Measurements from ENCODE around the gene COL11A2. TPM values are rescaled to one million over a fixed set of nuclear protein-coding genes. Genes with fewer than 3 reads are reported as not detected.

Gene COL11A2
- polyA plus RNA-seq, 6 donors from 2014 or later = 0.09 to 0.30 TPM; not detected in 4

DNA sequence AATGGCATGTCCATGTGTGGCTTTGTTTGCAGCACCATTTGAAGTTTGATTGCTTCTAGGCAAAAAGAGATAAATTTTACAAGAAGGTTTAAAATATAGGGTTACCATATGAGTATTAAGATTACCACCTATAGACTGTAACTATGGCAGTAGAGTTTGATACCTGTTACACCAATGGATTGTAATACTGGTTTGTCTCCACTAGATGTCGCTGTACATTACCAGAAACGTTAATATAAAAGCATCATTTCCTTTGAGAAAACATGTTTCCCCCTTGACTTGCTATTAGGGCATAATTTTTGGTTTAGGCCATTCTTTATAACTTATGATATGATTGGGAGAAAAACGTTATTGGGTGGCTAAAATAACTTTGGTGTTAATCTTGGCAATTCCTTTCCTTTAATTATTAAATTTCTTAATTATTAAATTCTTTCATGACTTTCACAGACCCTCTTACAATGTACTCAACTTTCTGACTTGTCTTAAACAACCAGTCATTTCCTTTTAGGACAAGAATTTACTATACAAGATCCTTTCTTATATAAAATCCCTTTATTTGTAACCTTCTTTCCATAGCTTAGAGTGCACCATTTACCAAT is 73.6 kb downstream of the COL11A2 start:
- ATAC-seq (ENCODE audit: low read depth in 2 of 2) = peak in 1 of 2 donors; percentile 42
- Mint-ChIP-seq H3K9me3 (peaks cover 3 to 9% (median 5%) of the 10 kb centered on the region in 7 donors), H3K36me3 (peaks cover 2 to 11% of the 10 kb centered on the region in 2 donors), H3K27ac (peak overlapping the region in 2 of 6 donors; percentile 47 to 76), H3K4me1 (peaks cover 38 to 52% (median 43%) of the 10 kb centered on the region in 3 donors), H3K27me3 (peaks cover 0 to 12% (median 9%) of the 10 kb centered on the region in 3 donors), H3K4me3 (peak overlapping the region in 5 of 8 donors; percentile 8 to 69 (median 53))
- peak; percentile 63 for DNase-seq

DNA sequence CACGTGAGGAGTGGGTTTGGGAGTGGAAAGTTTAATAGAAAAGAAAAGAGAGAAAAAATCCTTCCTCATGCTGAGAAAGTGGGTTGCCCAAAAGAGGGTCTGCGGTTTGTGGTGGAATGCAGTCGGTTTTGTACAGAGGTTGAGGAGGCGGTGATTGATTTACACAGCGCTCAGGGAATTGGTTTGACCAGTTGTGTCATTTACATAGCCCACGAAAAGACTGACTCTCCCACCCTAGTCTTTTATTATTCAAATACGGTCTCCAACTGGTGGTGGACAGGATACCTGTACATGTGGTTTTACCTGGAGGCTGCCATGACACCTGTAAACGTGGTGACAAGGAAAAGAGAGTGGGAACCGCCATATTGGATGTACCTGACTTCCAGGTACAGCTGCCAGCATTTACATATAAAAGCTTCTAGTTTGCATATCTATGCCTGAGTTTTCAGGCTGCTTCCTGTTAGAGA is 74.4 kb downstream of the COL11A2 start:
- no peak for ATAC-seq (ENCODE audit: low read depth in 2 of 2)
- peaks cover 45 to 59% (median 51%) of the 10 kb centered on the region in 3 donors for H3K4me1 Mint-ChIP-seq
- DNase-seq = no peak
- peak overlapping the region in 5 of 8 donors; percentile 30 to 82 (median 69) for H3K4me3 Mint-ChIP-seq
- peak overlapping the region in 2 of 6 donors; percentile 52 to 76 for H3K27ac Mint-ChIP-seq
- peaks cover 0 to 12% (median 9%) of the 10 kb centered on the region in 3 donors for H3K27me3 Mint-ChIP-seq
- peaks cover 0 to 8% of the 10 kb centered on the region in 2 donors for H3K36me3 Mint-ChIP-seq
- H3K9me3 Mint-ChIP-seq = peaks cover 0 to 4% (median 2%) of the 10 kb centered on the region in 7 donors

DNA sequence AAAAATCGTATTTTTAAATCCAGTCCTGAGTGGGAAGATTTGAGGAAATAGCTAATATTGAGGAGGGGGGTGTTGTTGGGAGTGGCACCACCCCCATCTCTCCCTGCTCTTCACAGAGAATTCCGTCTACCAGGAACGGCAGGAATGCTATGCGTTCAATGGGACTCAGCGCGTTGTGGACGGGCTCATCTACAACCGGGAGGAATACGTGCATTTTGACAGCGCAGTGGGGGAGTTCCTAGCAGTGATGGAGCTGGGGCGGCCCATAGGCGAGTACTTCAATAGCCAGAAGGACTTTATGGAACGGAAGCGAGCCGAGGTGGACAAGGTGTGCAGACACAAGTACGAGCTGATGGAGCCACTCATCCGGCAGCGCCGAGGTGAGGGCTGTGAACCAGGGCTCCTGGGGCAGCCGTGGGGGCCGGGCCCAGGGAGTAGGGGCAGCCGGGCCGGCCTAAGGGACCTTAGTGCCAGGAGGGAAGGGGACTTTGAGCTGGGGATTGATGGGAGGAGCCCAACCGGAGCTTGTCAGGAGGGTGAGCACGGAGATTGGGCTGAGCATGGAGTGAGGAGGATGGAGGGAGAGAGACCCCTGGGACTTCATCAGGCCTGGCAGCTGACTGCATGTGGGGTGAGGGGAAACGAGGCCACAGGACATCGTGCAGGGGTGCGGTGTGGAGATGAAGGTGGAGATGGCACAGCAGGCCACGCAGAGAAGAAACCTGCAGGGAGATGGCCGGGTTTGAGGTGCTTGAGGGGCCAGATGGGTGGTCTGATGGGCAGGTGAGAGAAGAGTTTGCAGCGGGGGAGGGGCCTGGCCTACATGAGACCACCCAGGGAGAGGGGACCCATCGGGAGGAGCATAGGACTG is 75.2 kb downstream of the COL11A2 start:
- ATAC-seq (ENCODE audit: low read depth in 2 of 2) = no peak
- Mint-ChIP-seq H3K4me1 (peaks cover 53 to 67% (median 59%) of the 10 kb centered on the region in 3 donors), H3K27ac (peak overlapping the region in 5 of 6 donors; percentile 14 to 81 (median 64)), H3K36me3 (peaks cover 0 to 8% of the 10 kb centered on the region in 2 donors), H3K4me3 (peak overlapping the region; percentile 19 to 89 (median 76)), H3K9me3 (peaks cover 0 to 4% (median 2%) of the 10 kb centered on the region in 7 donors), H3K27me3 (peaks cover 0 to 12% (median 9%) of the 10 kb centered on the region in 3 donors)
- DNase-seq = no peak

DNA sequence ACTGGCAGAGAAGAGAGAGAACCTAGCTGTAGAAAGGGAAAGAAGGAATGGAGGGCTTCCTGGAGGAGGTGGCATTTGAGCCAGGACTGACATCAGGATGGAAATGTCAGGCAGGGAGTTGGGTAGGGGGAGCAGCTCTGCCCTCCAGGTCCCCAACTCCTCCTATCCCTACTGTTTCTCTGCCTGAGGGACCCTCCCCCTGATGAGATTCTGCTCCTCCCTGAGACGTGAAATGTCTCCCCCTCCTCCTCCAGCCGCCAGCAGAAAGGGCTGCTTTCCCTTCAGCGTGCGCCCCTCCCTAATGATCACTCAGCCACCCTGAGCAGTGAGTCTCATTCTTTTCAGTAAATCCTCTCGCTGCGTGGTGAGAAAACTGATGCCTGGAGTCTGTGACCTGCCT is 75.8 kb downstream of the COL11A2 start:
- no peak for ATAC-seq (ENCODE audit: low read depth in 2 of 2)
- no peak for DNase-seq
- peaks cover 0 to 8% of the 10 kb centered on the region in 2 donors for H3K36me3 Mint-ChIP-seq
- H3K9me3 Mint-ChIP-seq = peaks cover 0 to 4% (median 0%) of the 10 kb centered on the region in 7 donors
- H3K4me1 Mint-ChIP-seq = peaks cover 58 to 73% (median 62%) of the 10 kb centered on the region in 3 donors
- H3K27me3 Mint-ChIP-seq = peaks cover 0 to 12% (median 9%) of the 10 kb centered on the region in 3 donors
- peak overlapping the region; percentile 19 to 89 (median 76) for H3K4me3 Mint-ChIP-seq
- peak overlapping the region in 4 of 6 donors; percentile 48 to 81 (median 64) for H3K27ac Mint-ChIP-seq

DNA sequence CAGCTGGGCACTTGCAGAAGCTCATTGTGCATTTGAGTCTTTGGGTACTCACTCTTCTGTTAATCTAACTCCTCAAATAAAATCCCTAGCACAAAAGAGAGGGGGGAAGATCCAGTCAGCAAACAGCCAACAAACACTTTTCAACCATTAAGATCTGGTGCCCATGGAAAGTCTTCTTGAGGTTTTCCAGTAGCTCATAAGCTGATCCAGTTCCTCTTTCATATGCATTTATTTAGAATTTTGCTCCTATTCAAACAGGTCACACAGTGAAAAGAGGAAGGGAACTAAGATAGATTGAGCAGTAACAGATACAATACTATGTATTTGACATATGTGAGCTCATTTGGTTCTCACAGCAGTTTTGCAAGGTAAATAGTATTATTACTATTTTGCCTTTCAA is 77.9 kb downstream of the COL11A2 start:
- peak; percentile 49 to 55 for ATAC-seq (ENCODE audit: low read depth in 2 of 2)
- no peak for DNase-seq
- Mint-ChIP-seq H3K27me3 (peaks cover 0 to 16% (median 9%) of the 10 kb centered on the region in 3 donors), H3K36me3 (peaks cover 0 to 8% of the 10 kb centered on the region in 2 donors), H3K27ac (peak overlapping the region; percentile 43 to 91 (median 82)), H3K4me3 (peak overlapping the region; percentile 72 to 92 (median 82)), H3K4me1 (peaks cover 58 to 76% (median 62%) of the 10 kb centered on the region in 3 donors), H3K9me3 (peaks cover 0 to 4% (median 0%) of the 10 kb centered on the region in 7 donors)

DNA sequence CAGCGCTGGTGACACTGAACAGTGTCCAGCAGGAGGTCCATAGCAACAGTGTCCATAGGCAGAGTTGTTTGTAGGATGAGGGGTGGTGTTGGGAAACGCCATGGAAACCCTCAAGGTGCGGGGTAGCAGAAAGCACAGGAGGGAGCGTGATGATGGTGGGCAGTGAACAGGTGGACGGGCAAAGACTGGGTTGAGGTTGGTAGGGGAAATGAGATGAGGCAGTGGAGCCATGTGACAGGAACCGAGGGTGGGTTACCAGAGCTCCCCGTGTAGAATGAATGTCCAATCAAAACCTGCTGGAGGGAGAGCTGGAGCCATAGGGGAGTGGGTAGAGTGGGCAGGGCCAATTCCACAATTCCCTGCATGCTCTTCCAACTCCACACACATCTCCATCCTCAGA is 78.5 kb downstream of the COL11A2 start:
- DNase-seq = no peak
- peak overlapping the region; percentile 68 to 92 (median 87) for H3K27ac Mint-ChIP-seq
- H3K27me3 Mint-ChIP-seq = peaks cover 0 to 18% (median 9%) of the 10 kb centered on the region in 3 donors
- H3K9me3 Mint-ChIP-seq = peaks cover 0 to 4% (median 0%) of the 10 kb centered on the region in 7 donors
- H3K36me3 Mint-ChIP-seq = peaks cover 0 to 8% of the 10 kb centered on the region in 2 donors
- peaks cover 58 to 76% (median 62%) of the 10 kb centered on the region in 3 donors for H3K4me1 Mint-ChIP-seq
- peak overlapping the region; percentile 72 to 92 (median 82) for H3K4me3 Mint-ChIP-seq
- ATAC-seq (ENCODE audit: low read depth in 2 of 2) = no peak

Other genes starting within 250 kb of the COL11A2 start
- gene HLA-DMA, start 239.4 kb downstream of the COL11A2 start, polyA plus RNA-seq (ENCODE audit: low read depth in 6 of 6) = 1,000 to 10,000 TPM; 1,101 to 1,557 (median 1,371) TPM
- gene BRD2, start 223.9 kb downstream of the COL11A2 start, polyA plus RNA-seq (ENCODE audit: low read depth in 6 of 6) = 100 to 1,000 TPM in 1 of 6 donors, 10 to 100 TPM in 5; 26.9 to 148 (median 48.5) TPM
- gene HLA-DOA, start 182.9 kb downstream of the COL11A2 start, polyA plus RNA-seq (ENCODE audit: low read depth in 6 of 6) = 100 to 1,000 TPM; 219 to 598 (median 388) TPM
- 1,000 to 10,000 TPM; 2,534 to 3,526 (median 2,823) TPM for gene HLA-DPA1, start 118.8 kb downstream of the COL11A2 start, polyA plus RNA-seq (ENCODE audit: low read depth in 6 of 6)
- 1,000 to 10,000 TPM; 1,951 to 3,267 (median 2,600) TPM for gene HLA-DPB1, start 116.5 kb downstream of the COL11A2 start, polyA plus RNA-seq (ENCODE audit: low read depth in 6 of 6)
- gene RXRB, start 8.2 kb upstream of the COL11A2 start, polyA plus RNA-seq (ENCODE audit: low read depth in 6 of 6) = 10 to 100 TPM in 1 of 6 donors, 1 to 10 TPM in 5; 2.2 to 10.8 (median 7.4) TPM
- 10 to 100 TPM; 15.6 to 26.0 (median 17.6) TPM for gene SLC39A7, start 8.4 kb upstream of the COL11A2 start, polyA plus RNA-seq (ENCODE audit: low read depth in 6 of 6)
- 10 to 100 TPM; 13.8 to 24.1 (median 21.6) TPM for gene HSD17B8, start 12.2 kb upstream of the COL11A2 start, polyA plus RNA-seq (ENCODE audit: low read depth in 6 of 6)
- 10 to 100 TPM in 1 of 6 donors, 1 to 10 TPM in 5; 2.8 to 12.1 (median 7.4) TPM for gene RING1, start 16.0 kb upstream of the COL11A2 start, polyA plus RNA-seq (ENCODE audit: low read depth in 6 of 6)
- 10 to 100 TPM in 5 of 6 donors, 1 to 10 TPM in 1; 5.3 to 18.9 (median 14.4) TPM for gene VPS52, start 79.4 kb upstream of the COL11A2 start, polyA plus RNA-seq (ENCODE audit: low read depth in 6 of 6)
- over 10,000 TPM in 1 of 6 donors, 1,000 to 10,000 TPM in 5; 6,561 to 10,092 (median 8,290) TPM for gene RPS18, start 79.6 kb upstream of the COL11A2 start, polyA plus RNA-seq (ENCODE audit: low read depth in 6 of 6)
- 10 to 100 TPM; 18.3 to 31.6 (median 22.2) TPM for gene B3GALT4, start 84.7 kb upstream of the COL11A2 start, polyA plus RNA-seq (ENCODE audit: low read depth in 6 of 6)
- 10 to 100 TPM; 50.5 to 78.0 (median 59.3) TPM for gene WDR46, start 96.8 kb upstream of the COL11A2 start, polyA plus RNA-seq (ENCODE audit: low read depth in 6 of 6)
- gene PFDN6, start 97.1 kb upstream of the COL11A2 start, polyA plus RNA-seq (ENCODE audit: low read depth in 6 of 6) = 10 to 100 TPM; 29.4 to 47.8 (median 41.3) TPM
- gene RGL2, start 106.5 kb upstream of the COL11A2 start, polyA plus RNA-seq (ENCODE audit: low read depth in 6 of 6) = 10 to 100 TPM; 15.5 to 39.0 (median 17.2) TPM
- gene TAPBP, start 121.6 kb upstream of the COL11A2 start, polyA plus RNA-seq (ENCODE audit: low read depth in 6 of 6) = 100 to 1,000 TPM; 450 to 564 (median 508) TPM
- gene ZBTB22, start 125.3 kb upstream of the COL11A2 start, polyA plus RNA-seq (ENCODE audit: low read depth in 6 of 6) = 10 to 100 TPM; 19.2 to 29.9 (median 23.8) TPM
- gene DAXX, start 130.5 kb upstream of the COL11A2 start, polyA plus RNA-seq (ENCODE audit: low read depth in 6 of 6) = 100 to 1,000 TPM in 3 of 6 donors, 10 to 100 TPM in 3; 61.4 to 140 (median 102) TPM
- under 1 TPM in 3 of 6 donors, not detected in 3; 0.36 to 0.45 (median 0.36) TPM for gene KIFC1, start 199.4 kb upstream of the COL11A2 start, polyA plus RNA-seq (ENCODE audit: low read depth in 6 of 6)
- gene PHF1, start 218.5 kb upstream of the COL11A2 start, polyA plus RNA-seq (ENCODE audit: low read depth in 6 of 6) = 10 to 100 TPM; 48.9 to 82.3 (median 55.5) TPM
- gene CUTA, start 225.6 kb upstream of the COL11A2 start, polyA plus RNA-seq (ENCODE audit: low read depth in 6 of 6) = 100 to 1,000 TPM; 237 to 281 (median 263) TPM
- 1 to 10 TPM in 1 of 6 donors, under 1 TPM in 4, not detected in 1; 0.25 to 1.9 (median 0.48) TPM for gene SYNGAP1, start 227.6 kb upstream of the COL11A2 start, polyA plus RNA-seq (ENCODE audit: low read depth in 6 of 6)